ENCODE data around the gene MBD3L3. TPM values are rescaled to one million over a fixed set of nuclear protein-coding genes. Genes with fewer than 3 reads are reported as not detected.
"Not testable (repeated sequence)": the region's sequence is repeated elsewhere in the genome, so short reads cannot be mapped to it uniquely, and the experiment has no call there.

Gene MBD3L3
- total RNA-seq, 2 experiments from 2014 or later = not detected

DNA sequence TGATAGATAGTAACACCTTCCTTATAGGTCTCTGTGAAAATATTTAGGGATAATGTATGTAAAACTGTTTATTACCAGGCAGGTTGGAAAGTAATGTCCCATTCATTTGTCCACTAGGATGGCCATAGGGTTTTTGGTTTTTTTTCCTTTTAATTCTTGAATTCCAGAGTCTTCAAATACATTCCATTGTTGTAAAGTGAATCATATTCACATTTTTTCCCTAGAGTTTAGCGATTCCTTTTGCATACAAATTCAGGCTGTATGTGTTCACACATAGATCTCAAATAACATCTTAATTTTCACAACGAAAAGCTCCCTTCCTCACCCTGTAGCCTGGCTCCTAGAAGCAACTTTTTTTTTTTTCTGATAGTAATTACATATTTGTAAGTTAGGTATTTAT, 9.2 kb upstream of the MBD3L3 start:
- Histone ChIP-seq H3K4me1 (ENCODE audit: insufficient read depth, low read length, poor library complexity, severe bottlenecking) (peaks cover 16% of the 10 kb centered on the region), H3K9me3 (ENCODE audit: low read length) (no peaks in the 10 kb centered on the region), H3K27ac (ENCODE audit: low read depth, low read length, poor library complexity, severe bottlenecking) (no peak overlapping the region), H2AFZ (ENCODE audit: low read length) (peak overlapping the region; percentile 77; the same call in 1 of the 2 replicates), H3K36me3 (ENCODE audit: insufficient read depth, low read length) (peaks cover 17% of the 10 kb centered on the region), H4K20me1 (ENCODE audit: insufficient read depth, low read length) (no peaks in the 10 kb centered on the region), H3K79me2 (ENCODE audit: insufficient read depth, low read depth, low read length) (peaks cover 19% of the 10 kb centered on the region), H3K4me3 (ENCODE audit: low read depth, low read length, poor library complexity, severe bottlenecking) (no peak overlapping the region), H3K9me2 (ENCODE audit: insufficient read depth, low read length) (no peaks in the 10 kb centered on the region), H3K4me2 (ENCODE audit: low read length) (no peak overlapping the region)
- intact Hi-C loops (cut with micrococcal nuclease; ENCODE audit: unreplicated experiment) = no loop called here
- ChIA-PET CTCF (ENCODE audit: unreplicated experiment) (no interaction called here), POLR2A (interaction anchor here (0.6 to 1.2 kb wide), 2 partner anchors 32 to 139 kb away, joined by 3 to 4 read pairs; no protein-coding TSS in a partner anchor)
- TF ChIP-seq, protein P1, sequence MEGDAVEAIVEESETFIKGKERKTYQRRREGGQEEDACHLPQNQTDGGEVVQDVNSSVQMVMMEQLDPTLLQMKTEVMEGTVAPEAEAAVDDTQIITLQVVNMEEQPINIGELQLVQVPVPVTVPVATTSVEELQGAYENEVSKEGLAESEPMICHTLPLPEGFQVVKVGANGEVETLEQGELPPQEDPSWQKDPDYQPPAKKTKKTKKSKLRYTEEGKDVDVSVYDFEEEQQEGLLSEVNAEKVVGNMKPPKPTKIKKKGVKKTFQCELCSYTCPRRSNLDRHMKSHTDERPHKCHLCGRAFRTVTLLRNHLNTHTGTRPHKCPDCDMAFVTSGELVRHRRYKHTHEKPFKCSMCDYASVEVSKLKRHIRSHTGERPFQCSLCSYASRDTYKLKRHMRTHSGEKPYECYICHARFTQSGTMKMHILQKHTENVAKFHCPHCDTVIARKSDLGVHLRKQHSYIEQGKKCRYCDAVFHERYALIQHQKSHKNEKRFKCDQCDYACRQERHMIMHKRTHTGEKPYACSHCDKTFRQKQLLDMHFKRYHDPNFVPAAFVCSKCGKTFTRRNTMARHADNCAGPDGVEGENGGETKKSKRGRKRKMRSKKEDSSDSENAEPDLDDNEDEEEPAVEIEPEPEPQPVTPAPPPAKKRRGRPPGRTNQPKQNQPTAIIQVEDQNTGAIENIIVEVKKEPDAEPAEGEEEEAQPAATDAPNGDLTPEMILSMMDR (conservative IDR thresholded peaks at IDR 0.05; ENCODE audit: low read length) = no peak
- TF ChIP-seq EZH2phosphoT487 (IDR thresholded peaks at IDR 0.05; ENCODE audit: borderline replicate concordance, low read depth, low read length) = no peak
- DNase-seq (ENCODE audit: low spot score) = no peak
- BruUV-seq (replicated peaks) = no TSS peak

DNA sequence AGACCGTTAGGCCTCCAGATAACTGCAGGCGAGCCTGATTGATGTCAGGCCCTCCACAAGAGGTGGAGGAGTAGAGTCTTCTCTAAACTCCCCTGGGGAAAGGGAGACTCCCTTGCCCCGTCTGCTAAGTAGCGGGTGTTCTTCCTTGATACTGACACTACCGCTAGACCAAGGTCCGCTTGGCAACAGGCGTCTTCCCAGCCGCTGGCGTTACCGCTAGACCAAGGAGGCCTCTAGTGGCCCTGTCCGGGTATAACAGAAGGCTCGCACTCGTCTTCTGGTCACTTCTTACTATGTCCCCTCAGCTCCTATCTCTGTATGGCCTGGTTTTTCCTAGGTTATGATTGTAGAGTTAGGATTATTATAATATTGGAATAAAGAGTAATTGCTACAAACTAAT, 8.6 kb upstream of the MBD3L3 start:
- H3K4me3 ChIP-seq (ENCODE audit: low read depth, low read length, poor library complexity, severe bottlenecking); intact Hi-C loops (cut with micrococcal nuclease; ENCODE audit: unreplicated experiment); CTCF ChIA-PET (ENCODE audit: unreplicated experiment); H3K9me3 ChIP-seq (ENCODE audit: low read length); H3K9me2 ChIP-seq (ENCODE audit: insufficient read depth, low read length); DNase-seq (ENCODE audit: low spot score); H3K27ac ChIP-seq (ENCODE audit: low read depth, low read length, poor library complexity, severe bottlenecking); BruUV-seq (replicated peaks); H4K20me1 ChIP-seq (ENCODE audit: insufficient read depth, low read length); H3K4me2 ChIP-seq (ENCODE audit: low read length); H2AFZ ChIP-seq (ENCODE audit: low read length): not testable (repeated sequence)
- Histone ChIP-seq H3K36me3 (ENCODE audit: insufficient read depth, low read length) (peaks cover 12% of the 10 kb centered on the region), H3K4me1 (ENCODE audit: insufficient read depth, low read length, poor library complexity, severe bottlenecking) (peaks cover 16% of the 10 kb centered on the region), H3K79me2 (ENCODE audit: insufficient read depth, low read depth, low read length) (peaks cover 19% of the 10 kb centered on the region)
- POLR2A ChIA-PET = interaction anchor here (0.6 to 1.2 kb wide), 2 partner anchors 32 to 138 kb away, joined by 3 to 4 read pairs; no protein-coding TSS in a partner anchor
- TF ChIP-seq, protein P1 (conservative IDR thresholded peaks at IDR 0.05; ENCODE audit: low read length) = peak; percentile 34; the same call in 1 of the 2 replicates

DNA sequence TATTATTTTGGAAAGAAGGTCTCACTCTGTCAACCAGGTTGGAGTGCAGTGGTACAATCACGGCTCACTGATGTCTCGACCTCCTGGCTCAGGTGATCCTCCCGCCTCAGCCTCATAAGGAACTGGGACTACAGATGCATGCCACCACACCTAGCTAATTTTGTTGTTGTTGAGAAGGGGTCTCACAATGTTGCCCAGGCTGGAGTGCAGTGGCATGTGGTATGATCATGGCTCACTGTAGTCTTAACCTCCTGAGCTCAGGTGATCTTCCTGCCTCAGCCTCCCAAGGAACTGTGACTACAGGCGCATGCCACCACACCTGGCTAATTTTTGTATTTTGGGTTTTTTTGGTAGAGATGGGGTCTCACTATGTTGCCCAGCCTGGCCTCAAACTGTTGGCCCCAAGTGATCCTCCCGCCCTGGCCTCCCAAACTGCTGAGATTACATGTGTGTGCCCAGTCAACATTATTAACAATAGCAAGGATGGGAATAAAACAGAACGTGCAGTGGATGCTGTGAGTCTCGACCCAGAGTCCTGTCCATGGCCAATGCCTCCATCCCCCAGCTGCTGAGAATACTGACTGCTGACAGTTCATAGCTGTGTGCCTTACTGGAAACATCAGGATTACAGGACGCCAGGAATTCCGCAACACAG, 5.4 kb upstream of the MBD3L3 start:
- CTCF ChIA-PET (ENCODE audit: unreplicated experiment) = no interaction called here

More for the DNA sequence above, 5.4 kb upstream of the MBD3L3 start:
- no peak overlapping the region for H3K4me2 ChIP-seq (ENCODE audit: low read length)
- TF ChIP-seq, protein P1 (conservative IDR thresholded peaks at IDR 0.05; ENCODE audit: low read length) = no peak
- no peak for TF ChIP-seq EZH2phosphoT487 (IDR thresholded peaks at IDR 0.05; ENCODE audit: borderline replicate concordance, low read depth, low read length)
- H3K36me3 ChIP-seq (ENCODE audit: insufficient read depth, low read length) = no peaks in the 10 kb centered on the region
- H3K27ac ChIP-seq (ENCODE audit: low read depth, low read length, poor library complexity, severe bottlenecking) = no peak overlapping the region
- no peaks in the 10 kb centered on the region for H4K20me1 ChIP-seq (ENCODE audit: insufficient read depth, low read length)
- no peak overlapping the region for H2AFZ ChIP-seq (ENCODE audit: low read length)
- H3K4me3 ChIP-seq (ENCODE audit: low read depth, low read length, poor library complexity, severe bottlenecking) = no peak overlapping the region
- BruUV-seq (replicated peaks) = no TSS peak
- POLR2A ChIA-PET = interaction anchor here (1.1 kb wide), 1 partner anchor 262 kb away, joined by 4 read pairs; no protein-coding TSS in a partner anchor
- DNase-seq (ENCODE audit: low spot score) = no peak
- intact Hi-C loops (cut with micrococcal nuclease; ENCODE audit: unreplicated experiment) = no loop called here
- H3K9me2 ChIP-seq (ENCODE audit: insufficient read depth, low read length) = no peaks in the 10 kb centered on the region
- H3K79me2 ChIP-seq (ENCODE audit: insufficient read depth, low read depth, low read length) = no peaks in the 10 kb centered on the region
- H3K9me3 ChIP-seq (ENCODE audit: low read length) = no peaks in the 10 kb centered on the region
- H3K4me1 ChIP-seq (ENCODE audit: insufficient read depth, low read length, poor library complexity, severe bottlenecking) = peaks cover 6% of the 10 kb centered on the region

All from OCI-LY7 (cell line).